Stomach (tissue), 9 donors: ENCODE data around the gene XIRP2. TPM values are rescaled to one million over a fixed set of nuclear protein-coding genes. Genes with fewer than 3 reads are reported as not detected.

Experiments
- DNase-seq, 2 donors: peaks; one replicate each; pipeline versions ENCODE4 v3.0.0 to v3.0.0-alpha.2; 2013 to 2019
- H3K27ac ChIP-seq, 5 donors: fragments of 200-600 bp in 4 of 5; sonication (generic) in 4 of 5; one replicate each; pipeline ENCODE4 v1.5.1; 2013 to 2019; ENCODE audit warnings: mild to moderate bottlenecking in 1 of 5, moderate library complexity in 1 of 5
- H3K27me3 ChIP-seq, 3 donors: fragments of 200-600 bp; sonication (generic); one replicate each; pipeline ENCODE4 v1.5.1; 2017 to 2019; ENCODE audit warnings: mixed run types in 1 of 3
- H3K36me3 ChIP-seq, 4 donors: fragments of 200-600 bp; sonication (generic); 1 replicate in 3 of 4; 2 replicates in 1 of 4; pipeline ENCODE4 v1.5.1; 2016 to 2019
- H3K4me1 ChIP-seq, 4 donors: fragments of 200-600 bp; sonication (generic); one replicate each; pipeline ENCODE4 v1.5.1; 2016 to 2019
- H3K4me3 ChIP-seq, 4 donors: fragments of 200-600 bp; sonication (generic) in 3 of 4; one replicate each; pipeline ENCODE4 v1.5.1; 2016 to 2019; ENCODE audit warnings: mild to moderate bottlenecking in 1 of 4
- H3K9me3 ChIP-seq, 4 donors: fragments of 200-600 bp; sonication (generic); one replicate each; pipeline ENCODE4 v1.5.1; 2016 to 2019
- EP300 ChIP-seq: sonication (generic); formaldehyde crosslinking; IDR thresholded peaks from one replicate; pipeline ENCODE4 v1.6.1; 2017; ENCODE audit warnings: antibody characterized with exemption
- POLR2A ChIP-seq, 4 donors: fragments of 450-650 bp; IDR thresholded peaks; one replicate each; pipeline ENCODE4 v1.6.1; 2016; ENCODE audit warnings: antibody characterized with exemption in 4 of 4, control low read depth in 2 of 4, mild to moderate bottlenecking in 1 of 4, moderate library complexity in 1 of 4
- POLR2AphosphoS5 ChIP-seq, 3 donors: sonication (generic); formaldehyde crosslinking; IDR thresholded peaks; one replicate each; pipeline ENCODE4 v1.6.1; 2016; ENCODE audit warnings: antibody characterized with exemption in 3 of 3
- WGBS, 5 donors: extraction: QIAGEN DNeasy Blood & Tissue Kit in 3 of 5; methylation state at CpG; one replicate each; pipeline versions ENCODE4 v1.1.5 to v1.1.7; 2013 to 2018; 5-methylcytosine and 5-hydroxymethylcytosine counted together
- intact Hi-C: fragments of 100-400 bp; cut with DNase I; formaldehyde crosslinking; loops from one replicate; pipeline ENCODE4 v1.15.1; 2023; ENCODE audit warnings: low total_unique reads
- polyA plus RNA-seq, 3 donors: library from polyadenylated mRNA; stranded (reverse); fragments of 200-250 nt; gene quantifications; one replicate each; pipeline ENCODE4 v1.2.3, GENCODE V29; 2013
- total RNA-seq, 5 donors: library from RNA; depleted of rRNA; stranded (reverse); fragments of >200 nt; gene quantifications; one replicate each; pipeline versions ENCODE4 v1.1.0 to v1.2.3, GENCODE V29; 2014 to 2016
- TF ChIP-seq, protein P1 (sequence below), 7 experiments: fragments of 450-650 bp in 4 of 7; fragments of 200-600 bp in 3 of 7; sonication (generic) in 3 of 7; IDR thresholded peaks; one replicate each; pipeline ENCODE4 v1.5.1; 2016 to 2019; ENCODE audit warnings: antibody characterized with exemption in 7 of 7, control low read depth in 2 of 7, mild to moderate bottlenecking in 1 of 7
- donor health status: healthy with polysubstance abuse.
- donor health status: Bipolar disorder and iron deficiency.
- donor health status: healthy.

The XIRP2 gene
- total and polyA plus RNA-seq, 8 donors, result 0.10 to 3.2 (median 0.19) TPM; not detected in 4

DNA sequence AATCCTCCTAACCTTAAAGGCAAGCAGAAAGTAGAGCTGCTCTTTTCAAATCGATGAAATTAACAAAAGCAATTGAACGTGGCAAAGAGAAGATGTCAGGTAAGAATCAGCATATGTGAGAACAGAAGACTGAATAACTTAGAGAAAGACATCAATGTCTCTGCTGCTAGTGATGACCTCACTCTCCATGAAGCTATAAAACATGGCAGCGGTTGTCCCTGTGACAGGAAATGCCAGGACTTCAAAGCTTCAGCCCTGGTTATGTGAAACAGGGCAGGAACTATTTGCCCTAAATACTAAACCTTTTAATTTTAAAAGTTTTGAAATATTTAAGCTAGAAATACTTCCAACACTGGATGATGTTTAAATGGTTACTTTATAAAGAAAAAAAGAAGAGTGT is 383.7 kb downstream of the XIRP2 start:
- no peak overlapping the region for H3K4me3 ChIP-seq
- DNase-seq, result no peak
- no peaks in the 10 kb centered on the region for H3K27me3 ChIP-seq
- no peaks in the 10 kb centered on the region for H3K36me3 ChIP-seq
- intact Hi-C loops, result no loop called here
- TF ChIP-seq, protein P1, sequence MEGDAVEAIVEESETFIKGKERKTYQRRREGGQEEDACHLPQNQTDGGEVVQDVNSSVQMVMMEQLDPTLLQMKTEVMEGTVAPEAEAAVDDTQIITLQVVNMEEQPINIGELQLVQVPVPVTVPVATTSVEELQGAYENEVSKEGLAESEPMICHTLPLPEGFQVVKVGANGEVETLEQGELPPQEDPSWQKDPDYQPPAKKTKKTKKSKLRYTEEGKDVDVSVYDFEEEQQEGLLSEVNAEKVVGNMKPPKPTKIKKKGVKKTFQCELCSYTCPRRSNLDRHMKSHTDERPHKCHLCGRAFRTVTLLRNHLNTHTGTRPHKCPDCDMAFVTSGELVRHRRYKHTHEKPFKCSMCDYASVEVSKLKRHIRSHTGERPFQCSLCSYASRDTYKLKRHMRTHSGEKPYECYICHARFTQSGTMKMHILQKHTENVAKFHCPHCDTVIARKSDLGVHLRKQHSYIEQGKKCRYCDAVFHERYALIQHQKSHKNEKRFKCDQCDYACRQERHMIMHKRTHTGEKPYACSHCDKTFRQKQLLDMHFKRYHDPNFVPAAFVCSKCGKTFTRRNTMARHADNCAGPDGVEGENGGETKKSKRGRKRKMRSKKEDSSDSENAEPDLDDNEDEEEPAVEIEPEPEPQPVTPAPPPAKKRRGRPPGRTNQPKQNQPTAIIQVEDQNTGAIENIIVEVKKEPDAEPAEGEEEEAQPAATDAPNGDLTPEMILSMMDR (IDR thresholded peaks at IDR 0.05), result no peak
- TF ChIP-seq POLR2AphosphoS5 (IDR thresholded peaks at IDR 0.05), result no peak
- no peak for TF ChIP-seq POLR2A (IDR thresholded peaks at IDR 0.05)
- TF ChIP-seq EP300, result no peak
- WGBS, 5 donors, result 77 to 87% (median 79%) methylated on average over 3 of the region's 3 CpGs
- no peak overlapping the region for H3K27ac ChIP-seq
- H3K9me3 ChIP-seq, result peaks cover 0 to 20% (median 10%) of the 10 kb centered on the region in 4 donors
- H3K4me1 ChIP-seq, result no peaks in the 10 kb centered on the region

DNA sequence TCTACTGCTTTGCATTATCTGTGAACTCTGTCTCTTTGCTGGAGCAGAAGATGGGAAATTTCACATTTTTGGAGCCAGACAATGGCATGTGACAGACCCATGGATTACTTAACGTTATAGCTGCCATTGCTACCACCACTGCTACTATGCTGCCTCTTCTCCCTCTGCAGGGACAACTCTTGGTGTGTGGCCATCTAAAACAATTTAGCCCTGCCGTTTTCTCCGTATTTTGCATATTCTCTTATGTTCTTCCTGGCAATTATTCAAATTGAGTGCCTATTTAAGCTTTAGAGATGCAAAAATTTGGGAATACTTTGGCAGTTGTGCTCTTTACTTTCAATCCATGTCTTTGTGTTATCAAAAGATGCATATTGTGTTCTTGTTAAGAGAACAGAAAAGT is 386.8 kb downstream of the XIRP2 start:
- Histone ChIP-seq H3K4me1 (no peaks in the 10 kb centered on the region), H3K27ac (no peak overlapping the region), H3K27me3 (no peaks in the 10 kb centered on the region), H3K4me3 (no peak overlapping the region), H3K9me3 (no peaks in the 10 kb centered on the region), H3K36me3 (no peaks in the 10 kb centered on the region)
- no peak for DNase-seq
- no peak for TF ChIP-seq EP300
- TF ChIP-seq POLR2A (IDR thresholded peaks at IDR 0.05), result no peak
- TF ChIP-seq, protein P1 (IDR thresholded peaks at IDR 0.05), result no peak
- no peak for TF ChIP-seq POLR2AphosphoS5 (IDR thresholded peaks at IDR 0.05)
- WGBS, 5 donors, result 30 to 49% (median 46%) methylated on average over 3 of the region's 3 CpGs
- intact Hi-C loops, result no loop called here

DNA sequence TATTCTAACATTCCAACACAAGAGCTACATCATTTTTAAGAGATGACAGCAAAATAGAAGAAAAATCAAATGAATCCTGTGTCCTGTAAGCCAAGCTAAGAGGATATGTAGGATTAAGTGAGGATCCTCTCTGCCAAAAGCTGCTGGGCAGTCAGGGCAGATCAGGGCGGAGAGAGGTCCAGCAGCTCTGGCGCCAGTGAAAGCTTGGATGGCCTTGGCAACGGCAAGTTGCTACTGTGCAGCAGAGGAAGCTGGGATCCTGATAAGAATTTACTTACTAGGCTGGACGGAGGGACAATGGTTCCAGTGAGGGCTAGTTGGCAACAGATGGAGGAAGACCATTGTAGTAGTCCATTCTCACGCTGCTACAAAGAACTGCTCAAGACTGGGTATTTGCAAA is 391.5 kb downstream of the XIRP2 start:
- 61 to 81% (median 79%) methylated on average over 5 of the region's 5 CpGs for WGBS, 5 donors
- no peaks in the 10 kb centered on the region for H3K27me3 ChIP-seq
- no peak for TF ChIP-seq POLR2A (IDR thresholded peaks at IDR 0.05)
- TF ChIP-seq EP300, result no peak

DNA sequence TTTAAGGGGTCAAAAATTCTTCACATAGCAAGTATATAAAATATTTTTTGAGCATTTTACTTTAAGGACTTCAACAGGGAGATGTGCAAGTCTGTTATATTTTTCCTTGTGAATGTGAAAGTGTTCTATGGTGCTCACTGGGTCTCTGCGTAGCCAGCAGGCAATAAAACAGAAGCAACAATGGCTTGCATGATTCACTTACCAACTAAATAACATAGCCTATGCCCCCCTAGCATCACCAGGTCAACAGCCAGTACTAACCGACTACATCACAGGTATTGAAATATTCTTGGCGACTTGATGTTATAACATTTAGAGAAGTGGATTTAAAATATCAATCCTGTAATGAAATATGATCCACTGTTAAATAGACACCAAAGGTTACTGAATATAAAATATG is 398.9 kb downstream of the XIRP2 start:
- H3K36me3 ChIP-seq, result no peaks in the 10 kb centered on the region
- H3K27me3 ChIP-seq, result peaks cover 0 to 24% (median 0%) of the 10 kb centered on the region in 3 donors
- no peaks in the 10 kb centered on the region for H3K9me3 ChIP-seq
- intact Hi-C loops, result no loop called here
- no peak for TF ChIP-seq POLR2A (IDR thresholded peaks at IDR 0.05)
- no peak for TF ChIP-seq EP300
- TF ChIP-seq, protein P1 (IDR thresholded peaks at IDR 0.05), result no peak
- no peak for TF ChIP-seq POLR2AphosphoS5 (IDR thresholded peaks at IDR 0.05)
- peaks cover 0 to 3% (median under 1%) of the 10 kb centered on the region in 4 donors for H3K4me1 ChIP-seq
- no peak overlapping the region for H3K4me3 ChIP-seq
- WGBS, 5 donors, result 75 to 88% (median 82%) methylated on average over 3 of the region's 3 CpGs
- no peak overlapping the region for H3K27ac ChIP-seq
- DNase-seq, result no peak

More for the DNA sequence above, 391.5 kb downstream of the XIRP2 start:
- no peaks in the 10 kb centered on the region for H3K36me3 ChIP-seq
- no peaks in the 10 kb centered on the region for H3K9me3 ChIP-seq
- no peak overlapping the region for H3K27ac ChIP-seq
- intact Hi-C loops, result no loop called here
- H3K4me3 ChIP-seq, result no peak overlapping the region
- no peaks in the 10 kb centered on the region for H3K4me1 ChIP-seq
- no peak for DNase-seq

DNA sequence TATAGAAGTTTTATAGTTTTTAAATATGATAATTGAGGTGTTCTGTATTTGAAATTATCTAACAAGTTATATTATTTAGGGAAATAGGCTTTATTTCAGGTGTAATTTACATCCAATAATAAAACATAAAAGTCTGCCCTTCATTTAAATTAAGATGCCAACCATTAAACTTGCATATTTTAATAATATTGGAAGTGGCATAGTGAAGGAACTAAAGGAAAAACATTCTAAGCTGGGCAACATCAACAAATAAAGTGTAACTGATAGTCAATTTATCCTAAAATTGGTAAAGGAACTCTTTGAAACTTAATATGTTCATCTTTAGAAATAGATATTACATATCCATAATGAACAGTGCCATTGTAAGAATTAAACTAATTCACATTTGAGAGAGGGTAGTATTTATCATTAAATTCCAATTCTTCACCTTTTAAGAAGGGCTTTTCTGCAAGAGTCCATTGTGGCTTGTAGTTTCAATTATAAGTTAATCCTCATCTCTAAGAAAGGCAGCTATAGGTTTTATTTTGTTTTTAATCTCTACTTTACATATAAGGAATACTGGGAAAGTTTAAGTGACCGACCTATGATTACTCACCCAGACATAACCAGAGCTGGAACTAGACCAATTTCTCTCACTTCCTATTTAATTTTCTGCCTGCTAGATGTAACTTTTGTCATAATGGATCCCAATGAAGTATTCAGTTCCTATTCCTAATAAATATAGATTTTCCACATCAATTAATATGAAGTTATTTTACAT is 401.6 kb downstream of the XIRP2 start:
- no peak for DNase-seq
- H3K36me3 ChIP-seq, result no peaks in the 10 kb centered on the region
- no peak overlapping the region for H3K4me3 ChIP-seq
- intact Hi-C loops, result no loop called here
- no peaks in the 10 kb centered on the region for H3K9me3 ChIP-seq
- H3K27me3 ChIP-seq, result peaks cover 0 to 50% (median 17%) of the 10 kb centered on the region in 3 donors
- H3K4me1 ChIP-seq, result peaks cover 12 to 24% (median 21%) of the 10 kb centered on the region in 4 donors
- no peak for TF ChIP-seq POLR2AphosphoS5 (IDR thresholded peaks at IDR 0.05)
- TF ChIP-seq POLR2A (IDR thresholded peaks at IDR 0.05), result no peak
- WGBS, 5 donors, result 47 to 68% (median 60%) methylated on average over 1 of the region's 1 CpG
- H3K27ac ChIP-seq, result no peak overlapping the region
